OCI-LY1 (cell line): ENCODE results near the gene DNAH14.

Experiments used
- EZH2 ChIP-seq: fragments of 200-600 bp; sonication (generic), shearing (Covaris generic); IDR thresholded peaks from 2 replicates; pipeline ENCODE4 v1.8.0; 2017; ENCODE audit warnings: borderline replicate concordance, mixed run types, mild to moderate bottlenecking, antibody characterized with exemption, low read length, moderate library complexity, mixed read lengths
- TF ChIP-seq, protein P1 (sequence below): fragments of 200-600 bp; sonication (generic), shearing (Covaris generic); IDR thresholded peaks from 2 replicates; pipeline ENCODE4 v1.5.1; 2017; ENCODE audit warnings: mild to moderate bottlenecking, antibody characterized with exemption, low read length, moderate library complexity, mixed read lengths

DNA sequence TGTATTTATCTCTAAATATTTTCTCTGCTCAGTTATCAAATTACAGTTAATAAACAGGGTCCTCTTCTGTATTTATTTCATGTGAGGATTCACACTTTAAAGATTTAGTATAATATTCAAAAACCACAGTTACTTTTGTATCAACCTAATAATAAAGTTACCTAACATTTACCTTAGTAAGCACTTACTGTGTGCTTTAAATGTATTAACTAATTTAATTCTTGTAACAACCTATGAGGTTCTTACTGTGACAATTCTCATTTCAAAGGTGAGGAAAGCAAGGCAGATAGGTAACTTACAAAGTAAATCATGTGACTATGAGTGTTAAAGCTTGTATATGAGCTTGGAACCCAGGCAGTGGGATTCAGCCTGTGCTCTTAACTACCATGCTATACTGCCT, 30.2 kb downstream of the DNAH14 start:
- TF ChIP-seq, protein P1, sequence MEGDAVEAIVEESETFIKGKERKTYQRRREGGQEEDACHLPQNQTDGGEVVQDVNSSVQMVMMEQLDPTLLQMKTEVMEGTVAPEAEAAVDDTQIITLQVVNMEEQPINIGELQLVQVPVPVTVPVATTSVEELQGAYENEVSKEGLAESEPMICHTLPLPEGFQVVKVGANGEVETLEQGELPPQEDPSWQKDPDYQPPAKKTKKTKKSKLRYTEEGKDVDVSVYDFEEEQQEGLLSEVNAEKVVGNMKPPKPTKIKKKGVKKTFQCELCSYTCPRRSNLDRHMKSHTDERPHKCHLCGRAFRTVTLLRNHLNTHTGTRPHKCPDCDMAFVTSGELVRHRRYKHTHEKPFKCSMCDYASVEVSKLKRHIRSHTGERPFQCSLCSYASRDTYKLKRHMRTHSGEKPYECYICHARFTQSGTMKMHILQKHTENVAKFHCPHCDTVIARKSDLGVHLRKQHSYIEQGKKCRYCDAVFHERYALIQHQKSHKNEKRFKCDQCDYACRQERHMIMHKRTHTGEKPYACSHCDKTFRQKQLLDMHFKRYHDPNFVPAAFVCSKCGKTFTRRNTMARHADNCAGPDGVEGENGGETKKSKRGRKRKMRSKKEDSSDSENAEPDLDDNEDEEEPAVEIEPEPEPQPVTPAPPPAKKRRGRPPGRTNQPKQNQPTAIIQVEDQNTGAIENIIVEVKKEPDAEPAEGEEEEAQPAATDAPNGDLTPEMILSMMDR = no peak
- no peak for TF ChIP-seq EZH2
